Astrocyte (in vitro differentiated cells and primary cell): Measurements from ENCODE around the gene EPN2.
"Not testable (repeated sequence)": the region's sequence is repeated elsewhere in the genome, so short reads cannot be mapped to it uniquely, and the experiment has no call there.

Experiments used
- CTCF ChIP-seq: IDR thresholded peaks from 2 replicates; pipeline ENCODE4 v1.5.1; 2011; ENCODE audit warnings: low read depth, mild to moderate bottlenecking, inconsistent platforms, low read length, moderate library complexity; ENCODE audit not compliant: insufficient read depth
- EZH2 ChIP-seq: IDR thresholded peaks from 2 replicates; pipeline ENCODE4 v1.6.1; 2012; ENCODE audit warnings: mild to moderate bottlenecking, low read length, inconsistent platforms; ENCODE audit not compliant: insufficient read depth

DNA sequence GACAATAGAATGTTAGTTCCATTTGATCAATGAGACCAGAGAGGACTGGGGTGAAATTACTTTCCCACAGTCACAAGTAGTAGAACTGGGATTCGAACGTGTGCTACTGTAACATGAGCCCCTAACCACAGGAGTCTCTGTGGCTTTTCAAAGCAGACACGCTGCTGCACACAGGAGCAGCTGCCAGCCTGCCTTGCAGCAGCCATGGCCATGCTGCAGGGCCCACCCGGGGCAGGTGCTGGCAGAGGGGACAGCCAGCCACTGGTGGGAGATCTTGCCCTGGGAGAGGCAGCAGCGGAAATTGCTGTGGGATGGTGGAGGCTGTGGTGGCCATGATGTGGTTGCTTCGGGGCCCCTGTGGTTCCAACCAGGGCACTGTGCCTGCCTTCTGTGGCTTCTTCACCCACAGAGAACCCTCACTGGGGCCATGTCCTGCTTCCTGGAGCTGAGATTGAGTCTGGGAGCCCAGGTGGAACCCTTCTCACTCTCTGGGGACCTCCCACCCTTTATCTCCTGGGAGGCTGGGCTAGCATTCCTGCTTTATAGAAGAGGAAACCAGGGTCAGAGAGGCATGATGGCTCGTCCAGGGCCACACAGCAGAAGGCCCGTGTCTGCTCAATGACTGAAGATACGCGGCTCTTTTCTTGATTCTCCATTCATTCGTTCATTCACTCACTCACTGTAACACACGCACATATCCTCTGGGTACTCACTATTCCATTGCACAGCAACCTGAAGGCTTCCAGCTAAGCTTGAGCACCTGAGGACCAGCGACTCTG lies 20.8 kb upstream of the EPN2 start:
- not testable (repeated sequence) for TF ChIP-seq CTCF, EZH2
